GM12878 (cell line): Measurements from ENCODE around the gene ROR2. TPM values are rescaled to one million over a fixed set of nuclear protein-coding genes. Genes with fewer than 3 reads are reported as not detected.

Experiments
- ATAC-seq: fragments of 200-7000 bp; cut with Tn5 transposase; 3 replicates; pipeline ENCODE4 v1.9.1; 2020; ENCODE audit warnings: mild to moderate bottlenecking, moderate library complexity
- BruUV-seq: library from RNA; stranded (reverse); fragments of 400-500 nt; replicated peaks from 2 replicates; lab custom pipeline; 2021; lab: Mats Ljungman, UMichigan
- CTCF ChIA-PET: fragments of 300-600 bp; sonication (Branson Sonifier 250); formaldehyde crosslinking; extraction: SDS; loops from one replicate; lab custom pipeline; 2021; ENCODE audit warnings: inconsistent platforms; lab: Yijun Ruan, JAX
- POLR2A ChIA-PET: fragments of 350-600 bp; formaldehyde crosslinking; extraction: SDS; loops from one replicate; lab custom pipeline; 2021; ENCODE audit warnings: inconsistent platforms; lab: Charles Lee
- RAD21 ChIA-PET: fragments of 300-600 bp; sonication (Branson Sonifier 250); formaldehyde crosslinking; loops from one replicate; lab custom pipeline; 2023; ENCODE audit warnings: antibody characterized with exemption; ENCODE audit not compliant: unreplicated experiment; lab: Charles Lee
- SMC1A ChIA-PET: fragments of 300-600 bp; sonication (Branson Sonifier 250); formaldehyde crosslinking; loops from one replicate; lab custom pipeline; 2023; ENCODE audit not compliant: unreplicated experiment, uncharacterized antibody; lab: Charles Lee
- DNase-seq: peaks from one replicate; pipeline ENCODE4 v3.0.0-alpha.2; 2011; ENCODE audit warnings: low read depth, low spot score
- FAIRE-seq: peaks from 3 replicates; lab custom pipeline; 2011; peaks lifted over from hg19 to GRCh38; lab: Jason Lieb, UNC
- H2AFZ ChIP-seq: 2 replicates; pipeline ENCODE4 v1.6.0; 2011; ENCODE audit warnings: low read depth, low read length, control low read depth; ENCODE audit not compliant: control insufficient read depth
- H3K27ac ChIP-seq: 2 replicates; pipeline ENCODE4 v1.5.1; 2011; ENCODE audit warnings: control low read depth; ENCODE audit not compliant: control insufficient read depth, insufficient read depth
- H3K27me3 ChIP-seq, 2 experiments: replicated peaks in 1 of 2; 2 replicates each; pipeline versions ENCODE4 v1.6.0 to v1.6.1; 2011; ENCODE audit warnings: low read length in 1 of 2; ENCODE audit not compliant: control insufficient read depth in 2 of 2, insufficient read depth in 2 of 2
- H3K36me3 ChIP-seq, 2 experiments: 2 replicates each; pipeline ENCODE4 v1.5.1; 2011; ENCODE audit warnings: low read length in 1 of 2; ENCODE audit not compliant: control insufficient read depth in 2 of 2, insufficient read depth in 2 of 2
- H3K4me1 ChIP-seq: 2 replicates; pipeline ENCODE4 v1.6.1; 2011; ENCODE audit warnings: mild to moderate bottlenecking, low read length, moderate library complexity, mixed read lengths; ENCODE audit not compliant: control insufficient read depth, insufficient read depth
- H3K4me2 ChIP-seq: 2 replicates; pipeline ENCODE4 v1.6.0; 2011; ENCODE audit warnings: control low read depth; ENCODE audit not compliant: control insufficient read depth, insufficient read depth
- H3K4me3 ChIP-seq: fragments of 200-600 bp; sonication (generic); 2 replicates; pipeline ENCODE4 v1.5.1; 2016
- H3K79me2 ChIP-seq: 2 replicates; pipeline ENCODE4 v1.6.0; 2011; ENCODE audit warnings: low read length; ENCODE audit not compliant: control insufficient read depth, insufficient read depth
- H3K9ac ChIP-seq: 2 replicates; pipeline ENCODE4 v1.8.0; 2011; ENCODE audit warnings: low read length, control low read depth, mixed read lengths; ENCODE audit not compliant: control insufficient read depth, insufficient read depth
- H3K9me3 ChIP-seq: replicated peaks from 3 replicates; pipeline ENCODE4 v1.5.1; 2011; ENCODE audit warnings: mild to moderate bottlenecking, low read length; ENCODE audit not compliant: control insufficient read depth, insufficient read depth
- H4K20me1 ChIP-seq: 2 replicates; pipeline ENCODE4 v1.6.0; 2011; ENCODE audit not compliant: control insufficient read depth, insufficient read depth
- BCL11A ChIP-seq: IDR thresholded peaks from 2 replicates; pipeline ENCODE4 v1.6.1; 2011; ENCODE audit warnings: low read depth, low read length
- CBX3 ChIP-seq: fragments of 200-600 bp; sonication (generic); IDR thresholded peaks from 2 replicates; pipeline ENCODE4 v1.6.1; 2016; ENCODE audit warnings: low read depth, borderline replicate concordance
- CBX5 ChIP-seq: sonication (generic); IDR thresholded peaks from 2 replicates; pipeline ENCODE4 v1.6.1; 2016; ENCODE audit warnings: low read depth, moderate library complexity, mild to moderate bottlenecking, inconsistent platforms
- CEBPB ChIP-seq, 2 experiments: fragments of 150-350 bp in 1 of 2; IDR thresholded peaks; 2 replicates each; pipeline ENCODE4 v1.6.1; 2012 to 2014; ENCODE audit warnings: low read depth in 2 of 2, low read length in 2 of 2, borderline replicate concordance in 1 of 2, inconsistent platforms in 1 of 2
- NBN ChIP-seq: fragments of 450-650 bp; IDR thresholded peaks from 2 replicates; pipeline ENCODE4 v1.6.1; 2016
- TARDBP ChIP-seq: IDR thresholded peaks from 2 replicates; pipeline ENCODE4 v1.6.1; 2016; ENCODE audit warnings: borderline replicate concordance
- ZBTB33 ChIP-seq: fragments of 450-650 bp; IDR thresholded peaks from 2 replicates; pipeline ENCODE4 v1.6.1; 2017; ENCODE audit warnings: mild to moderate bottlenecking
- WGBS: methylation state at CpG from one replicate; pipeline ENCODE4 v1.1.6; 2016; ENCODE audit warnings: low lambda C conversion rate; ENCODE audit not compliant: insufficient replicate concordance, insufficient coverage; ENCODE audit errors: missing lambda C conversion rate; 5-methylcytosine and 5-hydroxymethylcytosine counted together
- in situ Hi-C: fragments of 300-500 bp; cut with MboI; formaldehyde crosslinking; loops from 9 replicates; pipeline ENCODE4 v1.14.3; 2018; ENCODE audit warnings: mixed read lengths
- intact Hi-C: fragments of 100-400 bp; cut with micrococcal nuclease; formaldehyde crosslinking; loops from one replicate; pipeline ENCODE4 v1.14.2; 2022; ENCODE audit not compliant: unreplicated experiment
- polyA plus RNA-seq, 11 experiments: library from polyadenylated mRNA; depleted of rRNA in 4 of 11; unstranded in 6 of 11; stranded (reverse) in 5 of 11; fragments of >200 nt; fragmentation: Nextera tagmentation in 4 of 11; fragmentation: Illumina TruSeq in 1 of 11; extraction: Ambion mirVana in 4 of 11; extraction: Trizol in 1 of 11; gene quantifications; 1 replicate in 1 of 11; 2 replicates in 10 of 11; pipeline versions ENCODE4 v1.2.1 to v1.2.3, GENCODE V29; 2011 to 2016; ENCODE audit warnings: inconsistent platforms in 2 of 11, missing spikeins in 2 of 11, low read depth in 1 of 11
- total RNA-seq, 4 experiments: library from RNA; depleted of rRNA in 3 of 4; stranded (reverse); fragments of >200 nt in 3 of 4; fragmentation: Illumina TruSeq in 1 of 4; extraction: Trizol in 1 of 4; gene quantifications; 2 replicates each; pipeline versions ENCODE4 v1.2.1 to v1.2.3, GENCODE V29; 2013 to 2021

ROR2 gene
- total and polyA plus RNA-seq, 10 of the 15 experiments (the other 5 are each of a cell fraction or from before 2014, with no cell fraction given): 0.03 to 0.05 TPM; not detected in 8

- no peak overlapping the region for H3K4me2 ChIP-seq
- H3K27ac ChIP-seq: no peak overlapping the region
- no peak overlapping the region for H3K9ac ChIP-seq
- no TSS peak for BruUV-seq
- CTCF ChIA-PET: no interaction called here
- H2AFZ ChIP-seq: no peak overlapping the region
- H3K4me1 ChIP-seq: no peaks in the 10 kb centered on the region
- no peaks in the 10 kb centered on the region for H3K79me2 ChIP-seq
- no peak for TF ChIP-seq CBX5
- TF ChIP-seq ZBTB33: no peak
- TF ChIP-seq CBX3: no peak
- no peak overlapping the region for H3K4me3 ChIP-seq
- in situ Hi-C loops: no loop called here
- FAIRE-seq (no peak), DNase-seq (no peak), ATAC-seq (no peak)
- 73% methylated on average over 4 of the region's 4 CpGs for WGBS
- RAD21 ChIA-PET: no interaction called here
- no peaks in the 10 kb centered on the region for H3K9me3 ChIP-seq
- intact Hi-C loops: no loop called here
- peaks cover 0 to 4% of the 10 kb centered on the region in 2 experiments; a peak in 1 of 4 replicates for H3K27me3 ChIP-seq
- H3K36me3 ChIP-seq: no peaks in the 10 kb centered on the region
- SMC1A ChIA-PET: no interaction called here
- POLR2A ChIA-PET: no interaction called here
- no peaks in the 10 kb centered on the region for H4K20me1 ChIP-seq
Measured at GRCh38 chr9:91582181-91582580, 367.8 kb downstream of the ROR2 start.

GRCh38 chr9:91580136-91580535 is 369.9 kb downstream of the ROR2 start:
- no peaks in the 10 kb centered on the region for H3K4me1 ChIP-seq
- no peaks in the 10 kb centered on the region for H3K79me2 ChIP-seq
- peaks cover 0 to 4% of the 10 kb centered on the region in 2 experiments; a peak in 1 of 4 replicates for H3K27me3 ChIP-seq
- ChIA-PET POLR2A (no interaction called here), RAD21 (no interaction called here), SMC1A (no interaction called here), CTCF (interaction anchor here (1.5 to 1.7 kb wide), 2 partner anchors 18 to 666 kb away, joined by 3 read pairs; no protein-coding TSS in a partner anchor)
- no peaks in the 10 kb centered on the region for H3K9me3 ChIP-seq
- H3K36me3 ChIP-seq: no peaks in the 10 kb centered on the region
- H3K4me2 ChIP-seq: no peak overlapping the region
- no peaks in the 10 kb centered on the region for H4K20me1 ChIP-seq
- ATAC-seq (no peak), FAIRE-seq (no peak), DNase-seq (no peak)
- in situ Hi-C loops (no loop called here), intact Hi-C loops (no loop called here)
- no peak overlapping the region for H3K27ac ChIP-seq
- H2AFZ ChIP-seq: no peak overlapping the region
- no TSS peak for BruUV-seq
- H3K4me3 ChIP-seq: no peak overlapping the region
- H3K9ac ChIP-seq: no peak overlapping the region
- WGBS: 19% methylated on average over 2 of the region's 2 CpGs
- TF ChIP-seq CEBPB (IDR thresholded peaks at IDR 0.05; ENCODE audit: borderline replicate concordance in 1 of 2, low read depth in 2 of 2, low read length in 2 of 2) (no peak), TARDBP (no peak), BCL11A (no peak), NBN (no peak)
